ENCODE data around the gene SMAD9. TPM values are rescaled to one million over a fixed set of nuclear protein-coding genes. Genes with fewer than 3 reads are reported as not detected.

SMAD9 gene
- total RNA-seq, 2 donors from 2014 or later, result 9.0 to 13.3 TPM

DNA sequence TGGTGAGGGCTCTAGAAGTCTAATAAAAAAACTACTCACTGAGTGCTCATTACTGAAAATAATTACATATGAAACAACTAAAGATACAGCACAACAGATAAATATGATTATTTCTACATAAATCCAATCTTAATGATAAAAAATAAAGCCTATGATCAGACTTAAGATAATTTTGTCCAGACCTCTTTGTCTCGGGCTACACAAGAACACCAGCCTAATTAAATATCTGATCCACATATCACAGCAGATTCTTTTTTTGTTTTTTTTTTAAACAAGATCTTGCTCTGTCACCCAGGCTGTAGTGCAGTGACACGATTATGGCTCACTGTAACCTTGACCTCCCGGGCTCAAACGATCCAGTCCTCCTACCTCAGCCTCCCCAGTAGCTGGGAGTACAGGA is 30.3 kb upstream of the SMAD9 start:
- peaks cover 54% of the 10 kb centered on the region for H3K36me3 ChIP-seq (ENCODE audit: control insufficient read depth, insufficient read depth, low read length)
- H3K4me3 ChIP-seq (ENCODE audit: low read length), result no peak overlapping the region
- no peak overlapping the region for H3K9ac ChIP-seq (ENCODE audit: extremely low read depth, low read length, poor library complexity, severe bottlenecking)
- Mint-ChIP-seq H3K36me3 (ENCODE audit: low read depth) (peaks cover 17% of the 10 kb centered on the region), H3K27me3 (ENCODE audit: insufficient read depth) (no peaks in the 10 kb centered on the region), H3K9me3 (no peaks in the 10 kb centered on the region), H3K27ac (no peak overlapping the region), H3K4me1 (peaks cover 3% of the 10 kb centered on the region), H3K4me3 (no peak overlapping the region)
- no peaks in the 10 kb centered on the region for H3K27me3 ChIP-seq (ENCODE audit: control insufficient read depth, insufficient read depth, low read length, poor library complexity, severe bottlenecking)
- WGBS, 2 experiments (ENCODE audit: insufficient coverage in 1 of 2, insufficient read length in 1 of 2), result 95 to 100% methylated on average over 4 of the region's 4 CpGs
- no peak for DNase-seq
- TF ChIP-seq, protein P1, sequence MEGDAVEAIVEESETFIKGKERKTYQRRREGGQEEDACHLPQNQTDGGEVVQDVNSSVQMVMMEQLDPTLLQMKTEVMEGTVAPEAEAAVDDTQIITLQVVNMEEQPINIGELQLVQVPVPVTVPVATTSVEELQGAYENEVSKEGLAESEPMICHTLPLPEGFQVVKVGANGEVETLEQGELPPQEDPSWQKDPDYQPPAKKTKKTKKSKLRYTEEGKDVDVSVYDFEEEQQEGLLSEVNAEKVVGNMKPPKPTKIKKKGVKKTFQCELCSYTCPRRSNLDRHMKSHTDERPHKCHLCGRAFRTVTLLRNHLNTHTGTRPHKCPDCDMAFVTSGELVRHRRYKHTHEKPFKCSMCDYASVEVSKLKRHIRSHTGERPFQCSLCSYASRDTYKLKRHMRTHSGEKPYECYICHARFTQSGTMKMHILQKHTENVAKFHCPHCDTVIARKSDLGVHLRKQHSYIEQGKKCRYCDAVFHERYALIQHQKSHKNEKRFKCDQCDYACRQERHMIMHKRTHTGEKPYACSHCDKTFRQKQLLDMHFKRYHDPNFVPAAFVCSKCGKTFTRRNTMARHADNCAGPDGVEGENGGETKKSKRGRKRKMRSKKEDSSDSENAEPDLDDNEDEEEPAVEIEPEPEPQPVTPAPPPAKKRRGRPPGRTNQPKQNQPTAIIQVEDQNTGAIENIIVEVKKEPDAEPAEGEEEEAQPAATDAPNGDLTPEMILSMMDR (conservative IDR thresholded peaks at IDR 0.05), result no peak
- H3K4me1 ChIP-seq (ENCODE audit: control insufficient read depth, insufficient read depth, low read length), result no peaks in the 10 kb centered on the region
- H3K9me3 ChIP-seq (ENCODE audit: control insufficient read depth, low read length), result no peaks in the 10 kb centered on the region
- no peak overlapping the region for H3K27ac ChIP-seq (ENCODE audit: low read depth, low read length)

DNA sequence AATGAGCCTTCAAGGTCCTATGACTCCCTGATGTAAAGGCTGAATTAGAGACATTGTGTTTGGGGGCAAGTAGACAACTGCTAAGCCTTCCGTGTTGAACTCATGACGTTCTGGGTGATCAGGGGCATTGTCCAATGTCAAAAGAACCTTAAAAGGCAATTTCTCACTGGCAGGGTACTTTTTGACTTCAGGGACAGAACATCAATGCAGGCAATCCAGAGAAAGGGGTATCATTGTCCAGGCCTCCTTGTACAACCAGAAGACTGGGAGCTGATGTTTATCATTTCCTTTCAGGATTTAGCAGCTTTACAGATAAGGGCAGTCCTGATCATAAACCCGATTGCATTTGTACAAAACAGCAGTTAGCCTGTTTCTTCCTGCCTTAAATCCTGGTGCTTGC is 25.0 kb upstream of the SMAD9 start:
- Mint-ChIP-seq H3K4me1 (peaks cover 7% of the 10 kb centered on the region), H3K27ac (no peak overlapping the region), H3K9me3 (peaks cover under 1% of the 10 kb centered on the region), H3K36me3 (ENCODE audit: low read depth) (peaks cover 8% of the 10 kb centered on the region), H3K27me3 (ENCODE audit: insufficient read depth) (no peaks in the 10 kb centered on the region), H3K4me3 (no peak overlapping the region)
- DNase-seq, result no peak
- no peak overlapping the region for H3K4me3 ChIP-seq (ENCODE audit: low read length)
- peaks cover 15% of the 10 kb centered on the region for H3K36me3 ChIP-seq (ENCODE audit: control insufficient read depth, insufficient read depth, low read length)
- no peak overlapping the region for H3K9ac ChIP-seq (ENCODE audit: extremely low read depth, low read length, poor library complexity, severe bottlenecking)
- H3K27ac ChIP-seq (ENCODE audit: low read depth, low read length), result no peak overlapping the region
- TF ChIP-seq, protein P1 (conservative IDR thresholded peaks at IDR 0.05), result no peak
- H3K4me1 ChIP-seq (ENCODE audit: control insufficient read depth, insufficient read depth, low read length), result no peaks in the 10 kb centered on the region
- 87 to 92% methylated on average over 3 of the region's 3 CpGs for WGBS, 2 experiments (ENCODE audit: insufficient coverage in 1 of 2, insufficient read length in 1 of 2)
- H3K9me3 ChIP-seq (ENCODE audit: control insufficient read depth, low read length), result no peaks in the 10 kb centered on the region
- H3K27me3 ChIP-seq (ENCODE audit: control insufficient read depth, insufficient read depth, low read length, poor library complexity, severe bottlenecking), result no peaks in the 10 kb centered on the region

DNA sequence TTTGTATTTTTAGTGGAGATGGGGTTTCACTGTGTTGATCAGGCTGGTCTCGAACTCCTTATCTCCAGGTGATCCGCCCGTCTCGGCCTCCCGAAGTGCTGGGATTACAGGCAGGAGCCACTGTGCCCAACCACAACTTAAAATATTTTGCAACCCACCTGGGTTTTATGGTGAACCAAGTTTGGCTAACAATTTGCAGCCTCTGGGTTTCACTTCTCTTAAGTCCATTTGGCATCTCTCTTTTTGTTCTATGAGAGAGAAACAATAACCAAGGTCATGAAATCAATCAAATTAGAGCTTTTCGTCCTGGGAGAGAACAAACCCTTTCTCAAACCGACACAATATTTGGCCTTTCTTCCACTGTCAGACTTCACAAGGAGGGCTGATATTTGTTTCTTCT is 5.6 kb upstream of the SMAD9 start:
- no peaks in the 10 kb centered on the region for H3K4me1 ChIP-seq (ENCODE audit: control insufficient read depth, insufficient read depth, low read length)
- TF ChIP-seq, protein P1 (conservative IDR thresholded peaks at IDR 0.05), result no peak
- H3K4me3 ChIP-seq (ENCODE audit: low read length), result no peak overlapping the region
- Mint-ChIP-seq H3K4me1 (peaks cover 17% of the 10 kb centered on the region), H3K36me3 (ENCODE audit: low read depth) (peaks cover 2% of the 10 kb centered on the region), H3K27me3 (ENCODE audit: insufficient read depth) (peaks cover under 1% of the 10 kb centered on the region), H3K4me3 (no peak overlapping the region), H3K27ac (no peak overlapping the region), H3K9me3 (no peaks in the 10 kb centered on the region)
- H3K9ac ChIP-seq (ENCODE audit: extremely low read depth, low read length, poor library complexity, severe bottlenecking), result no peak overlapping the region
- H3K9me3 ChIP-seq (ENCODE audit: control insufficient read depth, low read length), result no peaks in the 10 kb centered on the region
- WGBS, 2 experiments (ENCODE audit: insufficient coverage in 1 of 2, insufficient read length in 1 of 2), result 80 to 83% methylated on average over 7 of the region's 7 CpGs
- H3K27ac ChIP-seq (ENCODE audit: low read depth, low read length), result no peak overlapping the region
- no peaks in the 10 kb centered on the region for H3K27me3 ChIP-seq (ENCODE audit: control insufficient read depth, insufficient read depth, low read length, poor library complexity, severe bottlenecking)
- no peaks in the 10 kb centered on the region for H3K36me3 ChIP-seq (ENCODE audit: control insufficient read depth, insufficient read depth, low read length)
- no peak for DNase-seq
